Ishikawa (cell line): ENCODE measurements around the gene AKNA.

Experiments used
- CEBPB ChIP-seq: IDR thresholded peaks from 2 replicates; pipeline ENCODE4 v1.6.1; 2012
- CREB1 ChIP-seq: IDR thresholded peaks from 2 replicates; pipeline ENCODE4 v1.6.1; 2012; ENCODE audit warnings: low read depth
- EGR1 ChIP-seq: IDR thresholded peaks from 2 replicates; pipeline ENCODE4 v1.6.1; 2012
- EP300 ChIP-seq: IDR thresholded peaks from 2 replicates; pipeline ENCODE4 v1.6.1; 2012; ENCODE audit warnings: borderline replicate concordance
- FOXM1 ChIP-seq: IDR thresholded peaks from 2 replicates; pipeline ENCODE4 v1.6.1; 2012; ENCODE audit warnings: low read depth, borderline replicate concordance
- NFIC ChIP-seq: IDR thresholded peaks from 2 replicates; pipeline ENCODE4 v1.6.1; 2012
- RAD21 ChIP-seq: IDR thresholded peaks from 2 replicates; pipeline ENCODE4 v1.6.1; 2012; ENCODE audit warnings: low read depth
- TAF1 ChIP-seq: IDR thresholded peaks from 2 replicates; pipeline ENCODE4 v1.6.1; 2012; ENCODE audit warnings: low read depth, mild to moderate bottlenecking
- TCF12 ChIP-seq: IDR thresholded peaks from 2 replicates; pipeline ENCODE4 v1.6.1; 2012; ENCODE audit warnings: low read depth
- TEAD4 ChIP-seq: IDR thresholded peaks from 2 replicates; pipeline ENCODE4 v1.6.1; 2012
- YY1 ChIP-seq: IDR thresholded peaks from 2 replicates; pipeline ENCODE4 v1.6.1; 2012; ENCODE audit warnings: low read depth
- ZBTB7A ChIP-seq: IDR thresholded peaks from 2 replicates; pipeline ENCODE4 v1.6.1; 2012; ENCODE audit warnings: low read depth
- TF ChIP-seq, protein P1 (sequence below): IDR thresholded peaks from 2 replicates; pipeline ENCODE4 v1.6.1; 2012
- TF ChIP-seq, protein P2 (sequence below): IDR thresholded peaks from 2 replicates; pipeline ENCODE4 v1.6.1; 2012; ENCODE audit warnings: low read depth, mild to moderate bottlenecking
- TF ChIP-seq, protein P3 (sequence below): IDR thresholded peaks from 2 replicates; pipeline ENCODE4 v1.6.1; 2012

Gene AKNA

DNA sequence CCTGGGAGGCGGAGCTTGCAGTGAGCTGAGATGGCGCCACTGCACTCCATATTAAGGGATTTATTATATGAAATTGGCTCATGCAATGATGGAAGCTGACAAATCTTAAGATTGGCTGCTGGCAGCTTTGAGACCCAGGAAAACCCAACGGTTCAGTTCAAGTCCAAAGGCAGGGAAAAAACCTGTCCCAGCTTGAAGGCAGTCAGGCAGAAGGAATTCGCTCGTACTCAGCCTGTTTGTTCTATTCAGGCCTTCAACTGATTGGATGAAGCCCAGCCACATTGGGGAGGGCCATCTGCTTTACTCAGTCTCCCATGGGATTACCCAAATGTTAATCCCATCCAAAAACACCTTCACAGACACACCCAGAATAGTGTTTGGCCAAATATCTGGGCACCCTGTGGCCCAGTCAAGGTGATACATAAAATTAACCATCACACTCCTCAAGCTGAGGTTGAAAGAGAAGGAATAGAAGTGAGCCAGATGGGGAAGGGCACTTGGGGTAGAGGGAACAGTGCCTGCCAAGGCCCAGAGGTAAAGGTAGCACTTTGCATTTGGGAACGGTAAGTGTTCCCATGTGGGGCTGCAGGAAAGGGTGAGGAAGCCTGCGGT, 73.4 kb downstream of the AKNA start:
- TF ChIP-seq EGR1 = no peak
- no peak for TF ChIP-seq CREB1
- TF ChIP-seq RAD21 = no peak
- no peak for TF ChIP-seq NFIC
- TF ChIP-seq TAF1 = no peak
- TF ChIP-seq TCF12 = no peak
- no peak for TF ChIP-seq TEAD4
- TF ChIP-seq, protein P1, sequence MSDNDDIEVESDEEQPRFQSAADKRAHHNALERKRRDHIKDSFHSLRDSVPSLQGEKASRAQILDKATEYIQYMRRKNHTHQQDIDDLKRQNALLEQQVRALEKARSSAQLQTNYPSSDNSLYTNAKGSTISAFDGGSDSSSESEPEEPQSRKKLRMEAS = no peak
- no peak for TF ChIP-seq CEBPB
- TF ChIP-seq, protein P2, sequence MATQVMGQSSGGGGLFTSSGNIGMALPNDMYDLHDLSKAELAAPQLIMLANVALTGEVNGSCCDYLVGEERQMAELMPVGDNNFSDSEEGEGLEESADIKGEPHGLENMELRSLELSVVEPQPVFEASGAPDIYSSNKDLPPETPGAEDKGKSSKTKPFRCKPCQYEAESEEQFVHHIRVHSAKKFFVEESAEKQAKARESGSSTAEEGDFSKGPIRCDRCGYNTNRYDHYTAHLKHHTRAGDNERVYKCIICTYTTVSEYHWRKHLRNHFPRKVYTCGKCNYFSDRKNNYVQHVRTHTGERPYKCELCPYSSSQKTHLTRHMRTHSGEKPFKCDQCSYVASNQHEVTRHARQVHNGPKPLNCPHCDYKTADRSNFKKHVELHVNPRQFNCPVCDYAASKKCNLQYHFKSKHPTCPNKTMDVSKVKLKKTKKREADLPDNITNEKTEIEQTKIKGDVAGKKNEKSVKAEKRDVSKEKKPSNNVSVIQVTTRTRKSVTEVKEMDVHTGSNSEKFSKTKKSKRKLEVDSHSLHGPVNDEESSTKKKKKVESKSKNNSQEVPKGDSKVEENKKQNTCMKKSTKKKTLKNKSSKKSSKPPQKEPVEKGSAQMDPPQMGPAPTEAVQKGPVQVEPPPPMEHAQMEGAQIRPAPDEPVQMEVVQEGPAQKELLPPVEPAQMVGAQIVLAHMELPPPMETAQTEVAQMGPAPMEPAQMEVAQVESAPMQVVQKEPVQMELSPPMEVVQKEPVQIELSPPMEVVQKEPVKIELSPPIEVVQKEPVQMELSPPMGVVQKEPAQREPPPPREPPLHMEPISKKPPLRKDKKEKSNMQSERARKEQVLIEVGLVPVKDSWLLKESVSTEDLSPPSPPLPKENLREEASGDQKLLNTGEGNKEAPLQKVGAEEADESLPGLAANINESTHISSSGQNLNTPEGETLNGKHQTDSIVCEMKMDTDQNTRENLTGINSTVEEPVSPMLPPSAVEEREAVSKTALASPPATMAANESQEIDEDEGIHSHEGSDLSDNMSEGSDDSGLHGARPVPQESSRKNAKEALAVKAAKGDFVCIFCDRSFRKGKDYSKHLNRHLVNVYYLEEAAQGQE = no peak
- TF ChIP-seq EP300 = no peak
- TF ChIP-seq ZBTB7A = no peak
- TF ChIP-seq YY1 = no peak
- TF ChIP-seq, protein P3, sequence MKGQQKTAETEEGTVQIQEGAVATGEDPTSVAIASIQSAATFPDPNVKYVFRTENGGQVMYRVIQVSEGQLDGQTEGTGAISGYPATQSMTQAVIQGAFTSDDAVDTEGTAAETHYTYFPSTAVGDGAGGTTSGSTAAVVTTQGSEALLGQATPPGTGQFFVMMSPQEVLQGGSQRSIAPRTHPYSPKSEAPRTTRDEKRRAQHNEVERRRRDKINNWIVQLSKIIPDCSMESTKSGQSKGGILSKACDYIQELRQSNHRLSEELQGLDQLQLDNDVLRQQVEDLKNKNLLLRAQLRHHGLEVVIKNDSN = no peak
- no peak for TF ChIP-seq FOXM1

DNA sequence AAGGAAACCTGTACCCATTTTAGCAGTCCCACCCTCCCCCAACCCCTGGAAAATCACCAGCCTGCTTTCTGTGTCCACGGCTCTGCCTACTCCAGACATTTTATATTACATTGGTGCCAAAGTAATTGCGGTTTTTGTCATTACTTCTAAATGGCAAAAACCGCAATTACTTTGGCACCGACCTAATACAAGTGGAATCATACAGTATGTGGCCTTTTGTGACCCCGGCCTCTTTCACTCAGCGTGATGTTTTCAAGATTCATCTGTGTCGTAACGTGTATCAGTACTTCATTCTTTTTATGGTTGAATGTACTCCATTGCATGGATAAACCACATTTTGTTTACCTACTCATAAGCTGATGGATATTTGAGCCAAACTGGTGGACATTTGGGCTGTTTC, 74.6 kb downstream of the AKNA start:
- TF ChIP-seq TCF12 (no peak), YY1 (no peak), EGR1 (no peak), TAF1 (no peak), EP300 (no peak), ZBTB7A (no peak), TEAD4 (no peak), RAD21 (no peak), FOXM1 (no peak), CREB1 (no peak), CEBPB (no peak), NFIC (no peak)
- TF ChIP-seq, protein P3 = no peak
- TF ChIP-seq, protein P2 = no peak
- TF ChIP-seq, protein P1 = no peak

DNA sequence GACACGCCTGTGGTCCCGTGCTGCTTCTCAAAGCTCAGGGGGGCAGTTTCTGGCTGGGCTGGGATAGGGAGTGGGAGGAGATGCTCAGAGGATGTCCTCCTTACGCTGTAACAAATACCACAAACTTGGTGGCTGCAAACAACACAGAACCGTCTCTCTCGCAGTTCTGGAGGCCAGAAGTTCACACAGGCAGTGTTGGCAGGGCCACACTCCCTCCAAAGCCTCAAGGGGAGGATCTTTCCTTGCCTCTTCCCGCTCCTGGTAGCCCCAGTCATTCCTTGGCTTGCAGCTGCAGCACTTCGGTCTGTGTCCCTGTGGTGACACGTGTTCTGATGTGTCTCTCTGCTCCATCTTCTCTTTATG, 75.3 kb downstream of the AKNA start:
- TF ChIP-seq EGR1 = no peak
- no peak for TF ChIP-seq TAF1
- no peak for TF ChIP-seq CREB1
- TF ChIP-seq, protein P2 = no peak
- TF ChIP-seq, protein P3 = no peak
- TF ChIP-seq TEAD4 = no peak
- no peak for TF ChIP-seq TCF12
- TF ChIP-seq, protein P1 = no peak
- no peak for TF ChIP-seq EP300
- TF ChIP-seq FOXM1 = no peak
- no peak for TF ChIP-seq YY1
- TF ChIP-seq RAD21 = no peak
- TF ChIP-seq CEBPB = no peak
- TF ChIP-seq NFIC = no peak
- TF ChIP-seq ZBTB7A = no peak
